ENCODE data around the gene CLBA1.

GRCh38 chr14:104999361-104999760 lies 13.8 kb downstream of the CLBA1 start:
- TF ChIP-seq CTCF (IDR thresholded peaks at IDR 0.05; ENCODE audit: low read depth, low read length, poor library complexity, severe bottlenecking) (no peak), EZH2phosphoT487 (IDR thresholded peaks at IDR 0.05; ENCODE audit: borderline replicate concordance, low read length) (no peak)

Measured in DOHH2 (cell line).